ENCODE results near the gene RAB11FIP3. TPM values are rescaled to one million over a fixed set of nuclear protein-coding genes. Genes with fewer than 3 reads are reported as not detected.

Gene RAB11FIP3
- total and polyA plus RNA-seq, 2 of the 13 experiments (the other 11 are each of a cell fraction or from before 2014, with no cell fraction given), result 34.3 to 57.6 TPM

GRCh38 chr16:405548-406506, 19.6 kb upstream of the RAB11FIP3 start (continued):
- TF ChIP-seq ZSCAN5A (CRISPR knock-in tag; IDR thresholded peaks at IDR 0.05; ENCODE audit: borderline replicate concordance) (no peak; the same call in 1 of the 2 replicates), SP2 (CRISPR knock-in tag; IDR thresholded peaks at IDR 0.05) (no peak), ZNF775 (CRISPR knock-in tag; IDR thresholded peaks at IDR 0.05; ENCODE audit: borderline replicate concordance) (no peak), FIP1L1 (IDR thresholded peaks at IDR 0.05; ENCODE audit: borderline replicate concordance, insufficient read depth, low read depth, low read length) (no peak), ZNF3 (CRISPR knock-in tag; IDR thresholded peaks at IDR 0.05) (no peak), ZNF878 (CRISPR knock-in tag; IDR thresholded peaks at IDR 0.05) (no peak; the same call in 1 of the 2 replicates), XBP1 (CRISPR knock-in tag; IDR thresholded peaks at IDR 0.05) (no peak), PAX8 (CRISPR knock-in tag; IDR thresholded peaks at IDR 0.05; ENCODE audit: borderline replicate concordance) (no peak), ZNF160 (CRISPR knock-in tag; IDR thresholded peaks at IDR 0.05) (no peak), ISX (CRISPR knock-in tag; conservative IDR thresholded peaks at IDR 0.05) (no peak), MED1 (CRISPR knock-in tag; IDR thresholded peaks at IDR 0.05) (peak; percentile 93), SMAD3 (CRISPR knock-in tag; IDR thresholded peaks at IDR 0.05) (peak; percentile 97), HMGA1 (CRISPR knock-in tag; conservative IDR thresholded peaks at IDR 0.05) (no peak), ELF1 (CRISPR knock-in tag; IDR thresholded peaks at IDR 0.05) (peak; percentile 71), KAT8 (CRISPR knock-in tag; IDR thresholded peaks at IDR 0.05) (peak; percentile 83), KAT2B (IDR thresholded peaks at IDR 0.05; ENCODE audit: borderline replicate concordance, low read depth, low read length) (no peak), ZNF317 (CRISPR knock-in tag; IDR thresholded peaks at IDR 0.05) (no peak), CREM (IDR thresholded peaks at IDR 0.05) (peak; percentile 71; the same call in 1 of the 2 replicates), CREM (CRISPR knock-in tag; IDR thresholded peaks at IDR 0.05) (no peak), PPARG (CRISPR knock-in tag; conservative IDR thresholded peaks at IDR 0.05) (peak; percentile 75), ARNT (IDR thresholded peaks at IDR 0.05) (no peak), ZBTB1 (CRISPR knock-in tag; IDR thresholded peaks at IDR 0.05; ENCODE audit: borderline replicate concordance) (no peak), RARA (CRISPR knock-in tag; IDR thresholded peaks at IDR 0.05) (peak; percentile 97), ZBTB3 (CRISPR knock-in tag; IDR thresholded peaks at IDR 0.05; ENCODE audit: borderline replicate concordance, low read depth) (no peak), ZNF275 (CRISPR knock-in tag; IDR thresholded peaks at IDR 0.05; ENCODE audit: borderline replicate concordance) (no peak), ATF5 (CRISPR knock-in tag; IDR thresholded peaks at IDR 0.05; ENCODE audit: low read depth) (0 out of 2 replicates have a peak, but pooled peaks have one; percentile 51), PHB2 (IDR thresholded peaks at IDR 0.05; ENCODE audit: partially characterized antibody) (no peak), ZNF773 (CRISPR knock-in tag; IDR thresholded peaks at IDR 0.05; ENCODE audit: borderline replicate concordance) (no peak), ZNF674 (CRISPR knock-in tag; IDR thresholded peaks at IDR 0.05; ENCODE audit: low read depth) (no peak)
